ENCODE results near the gene CTRL.

Gene CTRL

GRCh38 chr16:67962135-67962534 lies 30.5 kb upstream of the CTRL start:
- DNase-seq, result no peak

- DNase-seq, result peak; percentile 87
Observed at GRCh38 chr16:67961551-67961957, 29.9 kb upstream of the CTRL start.

GRCh38 chr16:67959536-67960329 lies 28.1 kb upstream of the CTRL start:
- DNase-seq, result no peak

- DNase-seq, result no peak
Observed at GRCh38 chr16:67957622-67958021, 26.0 kb upstream of the CTRL start.

GRCh38 chr16:67954421-67955196 lies 22.9 kb upstream of the CTRL start:
- DNase-seq, result no peak

- DNase-seq, result no peak
Observed at GRCh38 chr16:67953641-67954375, 22.1 kb upstream of the CTRL start.

GRCh38 chr16:67951485-67951884 lies 19.8 kb upstream of the CTRL start:
- no peak for DNase-seq

GRCh38 chr16:67950335-67950843 lies 18.7 kb upstream of the CTRL start:
- no peak for DNase-seq

GRCh38 chr16:67949645-67950044 lies 18.0 kb upstream of the CTRL start:
- no peak for DNase-seq

- no peak for DNase-seq
Observed at GRCh38 chr16:67948015-67948414, 16.4 kb upstream of the CTRL start.

GRCh38 chr16:67946966-67947558 lies 15.4 kb upstream of the CTRL start:
- DNase-seq, result no peak

- no peak for DNase-seq
Observed at GRCh38 chr16:67946128-67946569, 14.5 kb upstream of the CTRL start.

GRCh38 chr16:67945392-67945933 lies 13.8 kb upstream of the CTRL start:
- DNase-seq, result no peak

- no peak for DNase-seq
Observed at GRCh38 chr16:67944690-67945391, 13.2 kb upstream of the CTRL start.

GRCh38 chr16:67943619-67944504 lies 12.2 kb upstream of the CTRL start, which contains the start of gene LCAT:
TSS of gene LCAT (minus strand) at chr16:67944120. CDS start at chr16:67944101, 19 bp downstream.
- no peak for DNase-seq

- no peak for DNase-seq
Observed at GRCh38 chr16:67943256-67943618, 11.6 kb upstream of the CTRL start.

GRCh38 chr16:67942510-67943255 lies 11.0 kb upstream of the CTRL start:
- no peak for DNase-seq

GRCh38 chr16:67942200-67942509 lies 10.5 kb upstream of the CTRL start:
- no peak for DNase-seq

- DNase-seq, result no peak
Observed at GRCh38 chr16:67941469-67942199, 10.0 kb upstream of the CTRL start.
